Breast epithelium (tissue), 3 donors: Measurements from ENCODE around the gene KIAA0513.

Source experiments
- CTCF ChIP-seq, 3 donors: fragments of 450-650 bp; IDR thresholded peaks; one replicate each; pipeline ENCODE4 v1.5.1; 2016 to 2017; ENCODE audit warnings: antibody characterized with exemption in 3 of 3, mild to moderate bottlenecking in 3 of 3, moderate library complexity in 3 of 3
- POLR2AphosphoS5 ChIP-seq, 3 donors: sonication (generic); formaldehyde crosslinking; IDR thresholded peaks; one replicate each; pipeline ENCODE4 v1.6.1; 2017; ENCODE audit warnings: antibody characterized with exemption in 3 of 3

GRCh38 chr16:85004587-85005205, 22.9 kb upstream of the KIAA0513 start:
- TF ChIP-seq CTCF (IDR thresholded peaks at IDR 0.05) (no peak), POLR2AphosphoS5 (IDR thresholded peaks at IDR 0.05) (no peak)
